Measurements from ENCODE around the gene IGHMBP2. TPM values are rescaled to one million over a fixed set of nuclear protein-coding genes. Genes with fewer than 3 reads are reported as not detected.

The IGHMBP2 gene
- total and polyA plus RNA-seq, 9 of the 15 experiments (the other 6 are each of a cell fraction or from before 2014, with no cell fraction given): 1.6 to 24.8 (median 14.5) TPM

DNA sequence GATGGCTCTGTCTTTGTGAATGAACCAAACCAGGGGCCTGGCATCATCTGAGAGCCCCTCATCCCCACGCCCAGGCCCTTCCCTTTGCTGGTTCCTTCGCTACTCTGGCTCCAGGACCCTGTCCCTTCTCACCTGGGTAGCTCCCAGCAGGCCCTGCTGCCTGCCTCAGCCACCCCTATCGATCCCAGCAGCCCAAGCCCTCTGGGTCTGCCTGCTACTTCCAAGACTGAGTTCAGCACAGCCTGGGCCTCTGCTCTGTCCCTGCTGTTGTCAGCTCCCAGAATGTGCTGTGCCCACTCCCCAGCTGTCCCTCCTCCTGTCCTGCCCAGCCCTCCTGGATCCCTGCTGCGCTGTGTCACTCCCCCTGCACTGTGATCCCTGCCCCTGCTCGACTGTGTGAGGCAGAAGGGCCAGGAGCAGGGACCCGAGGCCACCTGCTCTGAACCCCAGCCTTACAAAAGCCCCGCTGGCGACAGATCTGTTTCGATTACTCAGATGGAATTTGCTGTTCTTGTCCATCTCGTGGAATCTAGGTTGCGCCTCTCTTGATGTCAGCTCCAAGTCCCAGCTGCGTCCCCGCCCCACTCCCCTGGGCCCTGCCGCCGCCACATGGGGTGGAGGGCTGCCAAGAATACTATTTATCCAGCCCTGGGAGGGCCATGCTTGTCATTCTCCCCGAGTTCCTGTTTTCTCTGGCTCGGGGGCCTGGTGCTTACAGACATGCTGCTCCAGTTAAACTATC, 13.0 kb upstream of the IGHMBP2 start (continued):
- TF ChIP-seq, protein P1, sequence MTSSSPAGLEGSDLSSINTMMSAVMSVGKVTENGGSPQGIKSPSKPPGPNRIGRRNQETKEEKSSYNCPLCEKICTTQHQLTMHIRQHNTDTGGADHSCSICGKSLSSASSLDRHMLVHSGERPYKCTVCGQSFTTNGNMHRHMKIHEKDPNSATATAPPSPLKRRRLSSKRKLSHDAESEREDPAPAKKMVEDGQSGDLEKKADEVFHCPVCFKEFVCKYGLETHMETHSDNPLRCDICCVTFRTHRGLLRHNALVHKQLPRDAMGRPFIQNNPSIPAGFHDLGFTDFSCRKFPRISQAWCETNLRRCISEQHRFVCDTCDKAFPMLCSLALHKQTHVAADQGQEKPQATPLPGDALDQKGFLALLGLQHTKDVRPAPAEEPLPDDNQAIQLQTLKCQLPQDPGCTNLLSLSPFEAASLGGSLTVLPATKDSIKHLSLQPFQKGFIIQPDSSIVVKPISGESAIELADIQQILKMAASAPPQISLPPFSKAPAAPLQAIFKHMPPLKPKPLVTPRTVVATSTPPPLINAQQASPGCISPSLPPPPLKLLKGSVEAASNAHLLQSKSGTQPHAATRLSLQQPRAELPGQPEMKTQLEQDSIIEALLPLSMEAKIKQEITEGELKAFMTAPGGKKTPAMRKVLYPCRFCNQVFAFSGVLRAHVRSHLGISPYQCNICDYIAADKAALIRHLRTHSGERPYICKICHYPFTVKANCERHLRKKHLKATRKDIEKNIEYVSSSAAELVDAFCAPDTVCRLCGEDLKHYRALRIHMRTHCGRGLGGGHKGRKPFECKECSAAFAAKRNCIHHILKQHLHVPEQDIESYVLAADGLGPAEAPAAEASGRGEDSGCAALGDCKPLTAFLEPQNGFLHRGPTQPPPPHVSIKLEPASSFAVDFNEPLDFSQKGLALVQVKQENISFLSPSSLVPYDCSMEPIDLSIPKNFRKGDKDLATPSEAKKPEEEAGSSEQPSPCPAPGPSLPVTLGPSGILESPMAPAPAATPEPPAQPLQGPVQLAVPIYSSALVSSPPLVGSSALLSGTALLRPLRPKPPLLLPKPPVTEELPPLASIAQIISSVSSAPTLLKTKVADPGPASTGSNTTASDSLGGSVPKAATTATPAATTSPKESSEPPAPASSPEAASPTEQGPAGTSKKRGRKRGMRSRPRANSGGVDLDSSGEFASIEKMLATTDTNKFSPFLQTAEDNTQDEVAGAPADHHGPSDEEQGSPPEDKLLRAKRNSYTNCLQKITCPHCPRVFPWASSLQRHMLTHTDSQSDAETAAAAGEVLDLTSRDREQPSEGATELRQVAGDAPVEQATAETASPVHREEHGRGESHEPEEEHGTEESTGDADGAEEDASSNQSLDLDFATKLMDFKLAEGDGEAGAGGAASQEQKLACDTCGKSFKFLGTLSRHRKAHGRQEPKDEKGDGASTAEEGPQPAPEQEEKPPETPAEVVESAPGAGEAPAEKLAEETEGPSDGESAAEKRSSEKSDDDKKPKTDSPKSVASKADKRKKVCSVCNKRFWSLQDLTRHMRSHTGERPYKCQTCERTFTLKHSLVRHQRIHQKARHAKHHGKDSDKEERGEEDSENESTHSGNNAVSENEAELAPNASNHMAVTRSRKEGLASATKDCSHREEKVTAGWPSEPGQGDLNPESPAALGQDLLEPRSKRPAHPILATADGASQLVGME (CRISPR knock-in tag; IDR thresholded peaks at IDR 0.05): no peak
- TF ChIP-seq HCFC1 (IDR thresholded peaks at IDR 0.05; ENCODE audit: low read depth, low read length) (no peak), HOXB6 (CRISPR knock-in tag; IDR thresholded peaks at IDR 0.05; ENCODE audit: borderline replicate concordance) (no peak)
